WTC11 (cell line): ENCODE data around the gene ZNF324B.
A peak's percentile ranks its signal among the peaks of the same experiment; 100 is the strongest.

ENCODE experiments used
- ATF1 ChIP-seq: sonication (generic); formaldehyde crosslinking; IDR thresholded peaks from 2 replicates; pipeline ENCODE4 v1.8.1; 2023; ENCODE audit warnings: mild to moderate bottlenecking, moderate library complexity, missing genetic modification reagents
- CBFB ChIP-seq: sonication (generic); formaldehyde crosslinking; IDR thresholded peaks from 2 replicates; pipeline ENCODE4 v1.8.1; 2022; ENCODE audit warnings: mild to moderate bottlenecking, low read depth, missing genetic modification reagents
- CREB1 ChIP-seq: sonication (generic); formaldehyde crosslinking; IDR thresholded peaks from 2 replicates; pipeline ENCODE4 v1.8.0; 2023; ENCODE audit warnings: mild to moderate bottlenecking, missing genetic modification reagents
- CTCF ChIP-seq: fragments of 200-600 bp; IDR thresholded peaks from 2 replicates; pipeline ENCODE4 v1.8.0; 2022; ENCODE audit warnings: antibody characterized with exemption
- ETV6 ChIP-seq: sonication (generic); formaldehyde crosslinking; IDR thresholded peaks from 2 replicates; pipeline ENCODE4 v1.8.1; 2022; ENCODE audit warnings: mild to moderate bottlenecking, missing genetic modification reagents
- GABPB1 ChIP-seq: sonication (generic); formaldehyde crosslinking; IDR thresholded peaks from 2 replicates; pipeline ENCODE4 v1.8.1; 2023; ENCODE audit warnings: mild to moderate bottlenecking, missing genetic modification reagents
- JUN ChIP-seq: sonication (generic); formaldehyde crosslinking; IDR thresholded peaks from 2 replicates; pipeline ENCODE4 v1.8.0; 2023; ENCODE audit warnings: mild to moderate bottlenecking, missing genetic modification reagents
- MAX ChIP-seq: sonication (generic); formaldehyde crosslinking; IDR thresholded peaks from 2 replicates; pipeline ENCODE4 v1.8.0; 2022; ENCODE audit warnings: mild to moderate bottlenecking, missing genetic modification reagents
- NFATC4 ChIP-seq: fragments of 250-450 bp; sonication (Bioruptor Pico); IDR thresholded peaks from 2 replicates; pipeline ENCODE4 v1.9.0; 2021; ENCODE audit warnings: mild to moderate bottlenecking
- PREB ChIP-seq: sonication (generic); formaldehyde crosslinking; IDR thresholded peaks from 2 replicates; pipeline ENCODE4 v1.8.1; 2022; ENCODE audit warnings: mild to moderate bottlenecking, missing genetic modification reagents, moderate library complexity, borderline replicate concordance
- SP1 ChIP-seq: sonication (generic); formaldehyde crosslinking; conservative IDR thresholded peaks from 2 replicates; pipeline ENCODE4 v1.8.1; 2022; ENCODE audit warnings: missing genetic modification reagents
- TEAD4 ChIP-seq: sonication (generic); formaldehyde crosslinking; IDR thresholded peaks from 2 replicates; pipeline ENCODE4 v1.8.0; 2022; ENCODE audit warnings: mild to moderate bottlenecking, missing genetic modification reagents
- TP53 ChIP-seq: sonication (generic); formaldehyde crosslinking; IDR thresholded peaks from 2 replicates; pipeline ENCODE4 v1.8.1; 2023; ENCODE audit warnings: mild to moderate bottlenecking, missing genetic modification reagents
- TF ChIP-seq, protein P1 (sequence below): sonication (generic); formaldehyde crosslinking; IDR thresholded peaks from 2 replicates; pipeline ENCODE4 v1.8.0; 2022; ENCODE audit warnings: mild to moderate bottlenecking, missing genetic modification reagents

- TF ChIP-seq ETV6 (CRISPR knock-in tag) (no peak), GABPB1 (CRISPR knock-in tag) (peak; percentile 77), CTCF (no peak), SP1 (peak; percentile 83; the same call in 1 of the 2 replicates), MAX (peak; percentile 62; the same call in 1 of the 2 replicates), TP53 (CRISPR knock-in tag) (peak; percentile 86; the same call in 1 of the 2 replicates), CREB1 (CRISPR knock-in tag) (no peak), TEAD4 (CRISPR knock-in tag) (no peak), CBFB (CRISPR knock-in tag) (no peak), ATF1 (CRISPR knock-in tag) (no peak), JUN (CRISPR knock-in tag) (no peak), PREB (no peak), NFATC4 (no peak)
- TF ChIP-seq, protein P1, sequence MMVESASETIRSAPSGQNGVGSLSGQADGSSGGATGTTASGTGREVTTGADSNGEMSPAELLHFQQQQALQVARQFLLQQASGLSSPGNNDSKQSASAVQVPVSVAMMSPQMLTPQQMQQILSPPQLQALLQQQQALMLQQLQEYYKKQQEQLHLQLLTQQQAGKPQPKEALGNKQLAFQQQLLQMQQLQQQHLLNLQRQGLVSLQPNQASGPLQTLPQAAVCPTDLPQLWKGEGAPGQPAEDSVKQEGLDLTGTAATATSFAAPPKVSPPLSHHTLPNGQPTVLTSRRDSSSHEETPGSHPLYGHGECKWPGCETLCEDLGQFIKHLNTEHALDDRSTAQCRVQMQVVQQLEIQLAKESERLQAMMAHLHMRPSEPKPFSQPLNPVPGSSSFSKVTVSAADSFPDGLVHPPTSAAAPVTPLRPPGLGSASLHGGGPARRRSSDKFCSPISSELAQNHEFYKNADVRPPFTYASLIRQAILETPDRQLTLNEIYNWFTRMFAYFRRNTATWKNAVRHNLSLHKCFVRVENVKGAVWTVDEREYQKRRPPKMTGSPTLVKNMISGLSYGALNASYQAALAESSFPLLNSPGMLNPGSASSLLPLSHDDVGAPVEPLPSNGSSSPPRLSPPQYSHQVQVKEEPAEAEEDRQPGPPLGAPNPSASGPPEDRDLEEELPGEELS, result no peak
These were observed 24.5 kb downstream of the ZNF324B start, which contains the start of gene ZNF446 for GRCh38 chr19:58475714-58476497.
